ENCODE measurements around the gene CEPT1. TPM values are rescaled to one million over a fixed set of nuclear protein-coding genes. Genes with fewer than 3 reads are reported as not detected.

The CEPT1 gene
- total RNA-seq, 1 experiment from 2014 or later, result 29.3 TPM

- no peaks in the 10 kb centered on the region for H3K9me3 Mint-ChIP-seq
- no peaks in the 10 kb centered on the region for H3K27me3 Mint-ChIP-seq (ENCODE audit: low read depth)
- H3K4me1 Mint-ChIP-seq, result no peaks in the 10 kb centered on the region
- ATAC-seq (no peak), DNase-seq (ENCODE audit: low spot score) (no peak)
- ChIA-PET POLR2A (no interaction called here), CTCF (no interaction called here)
- no peak overlapping the region for H3K4me3 Mint-ChIP-seq
- H3K27ac Mint-ChIP-seq, result peak overlapping the region; percentile 25; the same call in 1 of the 2 replicates
- H3K36me3 Mint-ChIP-seq, result peaks cover 5% of the 10 kb centered on the region
- no peak for TF ChIP-seq TEAD1 (CRISPR knock-in tag; IDR thresholded peaks at IDR 0.05)
Observed at GRCh38 chr1:111162488-111162880, 22.5 kb downstream of the CEPT1 start.

DNA sequence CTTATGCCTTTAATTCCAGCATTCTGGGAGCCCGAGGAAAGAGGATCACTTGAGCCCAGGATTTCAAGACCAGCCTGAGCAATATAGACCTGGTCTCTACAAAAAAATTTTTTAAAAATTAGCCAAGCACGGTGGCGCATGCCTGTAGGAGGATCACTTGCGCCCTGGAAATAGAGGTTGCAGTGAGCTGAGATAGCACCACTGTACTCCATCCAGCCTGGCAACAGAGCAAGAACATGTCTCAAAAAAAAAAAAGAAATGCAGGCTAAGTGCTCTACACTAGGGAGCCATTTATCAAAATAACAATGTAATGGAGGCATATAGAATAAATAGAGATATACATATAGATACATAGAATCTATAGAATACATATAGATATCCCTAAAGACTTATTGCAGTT is 23.3 kb downstream of the CEPT1 start:
- ATAC-seq (no peak), DNase-seq (ENCODE audit: low spot score) (no peak)
- H3K9me3 Mint-ChIP-seq, result peaks cover 3% of the 10 kb centered on the region; the same call in 1 of the 2 replicates
- H3K4me1 Mint-ChIP-seq, result no peaks in the 10 kb centered on the region
- no peaks in the 10 kb centered on the region for H3K27me3 Mint-ChIP-seq (ENCODE audit: low read depth)
- TF ChIP-seq E2F5 (CRISPR knock-in tag; IDR thresholded peaks at IDR 0.05), result no peak
- TF ChIP-seq NFE2L1 (CRISPR knock-in tag; IDR thresholded peaks at IDR 0.05), result no peak
- TF ChIP-seq ZMAT4 (CRISPR knock-in tag; IDR thresholded peaks at IDR 0.05), result no peak
- no peak for TF ChIP-seq OVOL2 (CRISPR knock-in tag; IDR thresholded peaks at IDR 0.05; ENCODE audit: borderline replicate concordance)
- no peak for TF ChIP-seq EMX1 (CRISPR knock-in tag; IDR thresholded peaks at IDR 0.05)
- no peak for TF ChIP-seq ZBTB43 (CRISPR knock-in tag; IDR thresholded peaks at IDR 0.05)
- H3K36me3 Mint-ChIP-seq, result peaks cover 11% of the 10 kb centered on the region
- H3K27ac Mint-ChIP-seq, result no peak overlapping the region
- POLR2A ChIA-PET, result no interaction called here
- no peak overlapping the region for H3K4me3 Mint-ChIP-seq
- CTCF ChIA-PET, result no interaction called here

GRCh38 chr1:111164151-111164550 is 24.1 kb downstream of the CEPT1 start:
- peaks cover 17% of the 10 kb centered on the region for H3K36me3 Mint-ChIP-seq
- TF ChIP-seq E2F4 (CRISPR knock-in tag; IDR thresholded peaks at IDR 0.05; ENCODE audit: borderline replicate concordance, low read depth) (no peak), ZNF219 (CRISPR knock-in tag; IDR thresholded peaks at IDR 0.05; ENCODE audit: borderline replicate concordance) (no peak), CDX4 (CRISPR knock-in tag; IDR thresholded peaks at IDR 0.05; ENCODE audit: borderline replicate concordance) (no peak)

DNA sequence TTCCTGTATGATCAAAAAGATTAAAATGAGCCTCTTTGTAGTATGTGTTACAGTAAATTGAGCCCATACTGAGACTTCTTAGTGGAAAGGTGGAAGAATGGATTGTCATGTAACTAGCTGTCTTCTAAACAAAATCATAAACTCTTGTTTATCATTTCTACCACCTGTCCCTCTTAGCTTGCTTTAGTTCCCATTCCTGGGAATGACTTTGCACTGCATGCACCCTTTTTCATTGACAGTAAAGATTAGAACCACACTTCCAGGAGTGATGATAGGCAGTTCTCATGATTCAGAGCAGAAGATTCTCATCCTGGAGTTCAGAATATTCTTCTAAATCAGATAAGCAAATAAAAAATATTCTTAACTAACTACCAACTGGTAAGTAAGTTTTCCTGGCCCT is 32.4 kb downstream of the CEPT1 start:
- no peak for ATAC-seq
- H3K27me3 Mint-ChIP-seq (ENCODE audit: low read depth), result no peaks in the 10 kb centered on the region
- H3K27ac Mint-ChIP-seq, result no peak overlapping the region
- no peaks in the 10 kb centered on the region for H3K4me1 Mint-ChIP-seq
- H3K9me3 Mint-ChIP-seq, result peaks cover 3% of the 10 kb centered on the region; the same call in 1 of the 2 replicates
- H3K4me3 Mint-ChIP-seq, result no peak overlapping the region
- DNase-seq (ENCODE audit: low spot score), result no peak
- H3K36me3 Mint-ChIP-seq, result peaks cover 23% of the 10 kb centered on the region
- ChIA-PET CTCF (no interaction called here), POLR2A (no interaction called here)
- TF ChIP-seq ATF1 (CRISPR knock-in tag; IDR thresholded peaks at IDR 0.05) (no peak), NR3C1 (CRISPR knock-in tag; conservative IDR thresholded peaks at IDR 0.05; ENCODE audit: low read depth) (no peak), ESRRA (CRISPR knock-in tag; IDR thresholded peaks at IDR 0.05; ENCODE audit: borderline replicate concordance) (no peak), ZNF317 (CRISPR knock-in tag; IDR thresholded peaks at IDR 0.05; ENCODE audit: borderline replicate concordance, low read depth) (no peak), E2F5 (CRISPR knock-in tag; IDR thresholded peaks at IDR 0.05) (no peak), ETV6 (CRISPR knock-in tag; IDR thresholded peaks at IDR 0.05) (no peak), ZNF416 (CRISPR knock-in tag; IDR thresholded peaks at IDR 0.05) (no peak), ATF3 (CRISPR knock-in tag; conservative IDR thresholded peaks at IDR 0.05) (no peak)
- TF ChIP-seq, protein P1, sequence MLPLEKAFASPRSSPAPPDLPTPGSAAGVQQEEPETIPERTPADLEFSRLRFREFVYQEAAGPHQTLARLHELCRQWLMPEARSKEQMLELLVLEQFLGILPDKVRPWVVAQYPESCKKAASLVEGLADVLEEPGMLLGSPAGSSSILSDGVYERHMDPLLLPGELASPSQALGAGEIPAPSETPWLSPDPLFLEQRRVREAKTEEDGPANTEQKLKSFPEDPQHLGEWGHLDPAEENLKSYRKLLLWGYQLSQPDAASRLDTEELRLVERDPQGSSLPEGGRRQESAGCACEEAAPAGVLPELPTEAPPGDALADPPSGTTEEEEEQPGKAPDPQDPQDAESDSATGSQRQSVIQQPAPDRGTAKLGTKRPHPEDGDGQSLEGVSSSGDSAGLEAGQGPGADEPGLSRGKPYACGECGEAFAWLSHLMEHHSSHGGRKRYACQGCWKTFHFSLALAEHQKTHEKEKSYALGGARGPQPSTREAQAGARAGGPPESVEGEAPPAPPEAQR (CRISPR knock-in tag; IDR thresholded peaks at IDR 0.05), result no peak
- TF ChIP-seq, protein P2, sequence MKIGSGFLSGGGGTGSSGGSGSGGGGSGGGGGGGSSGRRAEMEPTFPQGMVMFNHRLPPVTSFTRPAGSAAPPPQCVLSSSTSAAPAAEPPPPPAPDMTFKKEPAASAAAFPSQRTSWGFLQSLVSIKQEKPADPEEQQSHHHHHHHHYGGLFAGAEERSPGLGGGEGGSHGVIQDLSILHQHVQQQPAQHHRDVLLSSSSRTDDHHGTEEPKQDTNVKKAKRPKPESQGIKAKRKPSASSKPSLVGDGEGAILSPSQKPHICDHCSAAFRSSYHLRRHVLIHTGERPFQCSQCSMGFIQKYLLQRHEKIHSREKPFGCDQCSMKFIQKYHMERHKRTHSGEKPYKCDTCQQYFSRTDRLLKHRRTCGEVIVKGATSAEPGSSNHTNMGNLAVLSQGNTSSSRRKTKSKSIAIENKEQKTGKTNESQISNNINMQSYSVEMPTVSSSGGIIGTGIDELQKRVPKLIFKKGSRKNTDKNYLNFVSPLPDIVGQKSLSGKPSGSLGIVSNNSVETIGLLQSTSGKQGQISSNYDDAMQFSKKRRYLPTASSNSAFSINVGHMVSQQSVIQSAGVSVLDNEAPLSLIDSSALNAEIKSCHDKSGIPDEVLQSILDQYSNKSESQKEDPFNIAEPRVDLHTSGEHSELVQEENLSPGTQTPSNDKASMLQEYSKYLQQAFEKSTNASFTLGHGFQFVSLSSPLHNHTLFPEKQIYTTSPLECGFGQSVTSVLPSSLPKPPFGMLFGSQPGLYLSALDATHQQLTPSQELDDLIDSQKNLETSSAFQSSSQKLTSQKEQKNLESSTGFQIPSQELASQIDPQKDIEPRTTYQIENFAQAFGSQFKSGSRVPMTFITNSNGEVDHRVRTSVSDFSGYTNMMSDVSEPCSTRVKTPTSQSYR (CRISPR knock-in tag; IDR thresholded peaks at IDR 0.05), result no peak

More at GRCh38 chr1:111164151-111164550, 24.1 kb downstream of the CEPT1 start:
- DNase-seq (ENCODE audit: low spot score) (no peak), ATAC-seq (no peak)
- H3K27me3 Mint-ChIP-seq (ENCODE audit: low read depth), result no peaks in the 10 kb centered on the region
- ChIA-PET POLR2A (no interaction called here), CTCF (no interaction called here)
- no peaks in the 10 kb centered on the region for H3K4me1 Mint-ChIP-seq
- peak overlapping the region; percentile 76 for H3K27ac Mint-ChIP-seq
- H3K9me3 Mint-ChIP-seq, result peaks cover 3% of the 10 kb centered on the region; the same call in 1 of the 2 replicates
- H3K4me3 Mint-ChIP-seq, result no peak overlapping the region
